Stomach (tissue), 9 donors: ENCODE measurements around the gene TSR1. TPM values are rescaled to one million over a fixed set of nuclear protein-coding genes. Genes with fewer than 3 reads are reported as not detected.
A peak's percentile ranks its signal among the peaks of the same experiment; 100 is the strongest.

ENCODE experiments used
- DNase-seq, 2 donors: peaks; one replicate each; pipeline versions ENCODE4 v3.0.0 to v3.0.0-alpha.2; 2013 to 2019
- H3K27ac ChIP-seq, 5 donors: fragments of 200-600 bp in 4 of 5; sonication (generic) in 4 of 5; one replicate each; pipeline ENCODE4 v1.5.1; 2013 to 2019; ENCODE audit warnings: mild to moderate bottlenecking in 1 of 5, moderate library complexity in 1 of 5
- H3K27me3 ChIP-seq, 3 donors: fragments of 200-600 bp; sonication (generic); one replicate each; pipeline ENCODE4 v1.5.1; 2017 to 2019; ENCODE audit warnings: mixed run types in 1 of 3
- H3K36me3 ChIP-seq, 4 donors: fragments of 200-600 bp; sonication (generic); 1 replicate in 3 of 4; 2 replicates in 1 of 4; pipeline ENCODE4 v1.5.1; 2016 to 2019
- H3K4me1 ChIP-seq, 4 donors: fragments of 200-600 bp; sonication (generic); one replicate each; pipeline ENCODE4 v1.5.1; 2016 to 2019
- H3K4me3 ChIP-seq, 4 donors: fragments of 200-600 bp; sonication (generic) in 3 of 4; one replicate each; pipeline ENCODE4 v1.5.1; 2016 to 2019; ENCODE audit warnings: mild to moderate bottlenecking in 1 of 4
- H3K9me3 ChIP-seq, 4 donors: fragments of 200-600 bp; sonication (generic); one replicate each; pipeline ENCODE4 v1.5.1; 2016 to 2019
- EP300 ChIP-seq: sonication (generic); formaldehyde crosslinking; IDR thresholded peaks from one replicate; pipeline ENCODE4 v1.6.1; 2017; ENCODE audit warnings: antibody characterized with exemption
- POLR2A ChIP-seq, 4 donors: fragments of 450-650 bp; IDR thresholded peaks; one replicate each; pipeline ENCODE4 v1.6.1; 2016; ENCODE audit warnings: antibody characterized with exemption in 4 of 4, control low read depth in 2 of 4, mild to moderate bottlenecking in 1 of 4, moderate library complexity in 1 of 4
- POLR2AphosphoS5 ChIP-seq, 3 donors: sonication (generic); formaldehyde crosslinking; IDR thresholded peaks; one replicate each; pipeline ENCODE4 v1.6.1; 2016; ENCODE audit warnings: antibody characterized with exemption in 3 of 3
- WGBS, 5 donors: extraction: QIAGEN DNeasy Blood & Tissue Kit in 3 of 5; methylation state at CpG; one replicate each; pipeline versions ENCODE4 v1.1.5 to v1.1.7; 2013 to 2018; 5-methylcytosine and 5-hydroxymethylcytosine counted together
- intact Hi-C: fragments of 100-400 bp; cut with DNase I; formaldehyde crosslinking; loops from one replicate; pipeline ENCODE4 v1.15.1; 2023; ENCODE audit warnings: low total_unique reads
- polyA plus RNA-seq, 3 donors: library from polyadenylated mRNA; stranded (reverse); fragments of 200-250 nt; gene quantifications; one replicate each; pipeline ENCODE4 v1.2.3, GENCODE V29; 2013
- total RNA-seq, 5 donors: library from RNA; depleted of rRNA; stranded (reverse); fragments of >200 nt; gene quantifications; one replicate each; pipeline versions ENCODE4 v1.1.0 to v1.2.3, GENCODE V29; 2014 to 2016
- TF ChIP-seq, protein P1 (sequence below), 7 experiments: fragments of 450-650 bp in 4 of 7; fragments of 200-600 bp in 3 of 7; sonication (generic) in 3 of 7; IDR thresholded peaks; one replicate each; pipeline ENCODE4 v1.5.1; 2016 to 2019; ENCODE audit warnings: antibody characterized with exemption in 7 of 7, control low read depth in 2 of 7, mild to moderate bottlenecking in 1 of 7
- donor health status: healthy with polysubstance abuse.
- donor health status: Bipolar disorder and iron deficiency.
- donor health status: healthy.

The TSR1 gene
- total and polyA plus RNA-seq, 8 donors, result 12.2 to 67.0 (median 22.9) TPM

DNA sequence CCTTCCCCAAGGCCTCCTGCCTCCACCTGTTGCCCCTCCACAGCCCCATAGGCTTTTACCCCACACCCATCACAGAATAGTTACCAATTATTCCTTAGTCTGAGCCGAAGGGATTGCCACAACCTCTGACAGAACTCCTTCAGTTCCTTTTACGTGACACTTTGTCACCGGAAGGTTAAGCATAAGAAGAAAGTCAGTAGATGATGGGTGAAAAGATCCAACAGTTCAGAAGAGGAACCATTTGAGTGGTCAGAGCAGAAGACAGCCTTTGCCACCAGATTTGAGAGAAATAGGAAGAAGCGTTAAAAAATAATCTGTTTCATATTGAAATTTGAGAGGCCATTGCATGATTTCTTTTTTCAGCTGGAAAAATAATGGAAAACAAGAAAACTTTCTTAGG, 31.3 kb downstream of the TSR1 start:
- Histone ChIP-seq H3K9me3 (no peaks in the 10 kb centered on the region), H3K4me1 (peaks cover 19 to 47% (median 36%) of the 10 kb centered on the region in 4 donors), H3K27me3 (no peaks in the 10 kb centered on the region), H3K36me3 (peaks cover 0 to 6% (median 5%) of the 10 kb centered on the region in 4 donors), H3K27ac (no peak overlapping the region), H3K4me3 (no peak overlapping the region)
- DNase-seq, result no peak
- 86 to 94% (median 92%) methylated on average over 4 of the region's 4 CpGs for WGBS, 5 donors
- intact Hi-C loops, result no loop called here
- TF ChIP-seq POLR2AphosphoS5 (IDR thresholded peaks at IDR 0.05) (no peak), POLR2A (IDR thresholded peaks at IDR 0.05) (no peak), EP300 (no peak)
- TF ChIP-seq, protein P1, sequence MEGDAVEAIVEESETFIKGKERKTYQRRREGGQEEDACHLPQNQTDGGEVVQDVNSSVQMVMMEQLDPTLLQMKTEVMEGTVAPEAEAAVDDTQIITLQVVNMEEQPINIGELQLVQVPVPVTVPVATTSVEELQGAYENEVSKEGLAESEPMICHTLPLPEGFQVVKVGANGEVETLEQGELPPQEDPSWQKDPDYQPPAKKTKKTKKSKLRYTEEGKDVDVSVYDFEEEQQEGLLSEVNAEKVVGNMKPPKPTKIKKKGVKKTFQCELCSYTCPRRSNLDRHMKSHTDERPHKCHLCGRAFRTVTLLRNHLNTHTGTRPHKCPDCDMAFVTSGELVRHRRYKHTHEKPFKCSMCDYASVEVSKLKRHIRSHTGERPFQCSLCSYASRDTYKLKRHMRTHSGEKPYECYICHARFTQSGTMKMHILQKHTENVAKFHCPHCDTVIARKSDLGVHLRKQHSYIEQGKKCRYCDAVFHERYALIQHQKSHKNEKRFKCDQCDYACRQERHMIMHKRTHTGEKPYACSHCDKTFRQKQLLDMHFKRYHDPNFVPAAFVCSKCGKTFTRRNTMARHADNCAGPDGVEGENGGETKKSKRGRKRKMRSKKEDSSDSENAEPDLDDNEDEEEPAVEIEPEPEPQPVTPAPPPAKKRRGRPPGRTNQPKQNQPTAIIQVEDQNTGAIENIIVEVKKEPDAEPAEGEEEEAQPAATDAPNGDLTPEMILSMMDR (IDR thresholded peaks at IDR 0.05), result no peak

DNA sequence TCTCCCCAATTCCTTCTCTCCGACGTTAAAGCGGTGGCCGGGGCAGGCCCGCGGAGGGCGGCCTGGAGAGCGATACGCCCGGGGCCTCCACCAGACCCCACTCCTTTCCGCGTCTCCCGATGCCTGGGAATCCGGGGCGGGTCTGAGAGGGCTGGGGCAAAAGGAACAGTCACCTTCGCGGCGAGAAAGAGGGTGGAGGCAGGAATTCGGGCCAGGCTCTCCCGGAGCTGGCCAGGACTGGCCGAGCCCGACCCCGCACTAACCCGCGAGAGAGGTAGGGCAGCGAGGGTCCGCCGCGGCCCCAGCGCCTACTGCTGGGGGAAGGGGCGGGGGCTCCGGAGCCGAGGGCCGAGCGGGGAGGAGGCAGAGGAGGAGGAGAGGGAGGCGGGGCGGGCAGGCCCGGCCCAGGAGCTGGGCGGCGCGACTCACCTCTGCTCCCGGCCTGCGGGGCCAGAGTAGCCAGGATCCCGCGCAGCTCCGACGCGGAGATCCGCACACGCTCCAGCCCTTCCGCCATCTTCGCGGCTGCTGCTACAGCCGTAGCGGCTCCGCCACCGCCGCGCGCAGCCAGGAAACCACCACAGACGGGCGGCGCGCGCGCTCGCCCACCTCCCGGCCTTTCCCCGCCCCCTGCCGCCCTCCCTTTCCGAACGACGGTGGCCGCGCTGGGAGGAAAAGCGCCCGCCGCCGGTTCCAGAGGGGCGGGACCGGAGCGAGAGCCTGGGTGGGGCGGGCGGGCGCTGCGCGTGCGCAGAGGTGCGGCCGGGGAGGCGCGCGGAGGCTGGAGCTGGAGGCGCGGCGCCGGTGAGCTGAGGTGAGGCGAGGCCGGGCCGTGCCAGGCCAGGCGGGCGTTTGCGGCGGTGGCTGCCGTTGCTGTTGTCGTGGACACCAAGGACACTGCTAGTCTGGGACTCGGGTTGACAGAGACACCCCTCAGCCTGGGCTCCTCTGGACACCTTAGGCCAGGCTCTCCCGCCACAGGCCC, 32.8 kb downstream of the TSR1 start, which contains the start of the genes SMG6 and SRR:
Gene SMG6 (minus strand): TSS at position 582 of the 985 bp plus-strand sequence. CDS start 65 bp downstream, at position 517.
Gene SRR (plus strand): TSS at position 747 of the 985 bp plus-strand sequence. CDS start 11,611 bp downstream, outside the sequence.
- 0 to 1% (median 0%) methylated on average over 36 to 107 of the region's 108 CpGs for WGBS, 5 donors
- intact Hi-C loops, result no loop called here

DNA sequence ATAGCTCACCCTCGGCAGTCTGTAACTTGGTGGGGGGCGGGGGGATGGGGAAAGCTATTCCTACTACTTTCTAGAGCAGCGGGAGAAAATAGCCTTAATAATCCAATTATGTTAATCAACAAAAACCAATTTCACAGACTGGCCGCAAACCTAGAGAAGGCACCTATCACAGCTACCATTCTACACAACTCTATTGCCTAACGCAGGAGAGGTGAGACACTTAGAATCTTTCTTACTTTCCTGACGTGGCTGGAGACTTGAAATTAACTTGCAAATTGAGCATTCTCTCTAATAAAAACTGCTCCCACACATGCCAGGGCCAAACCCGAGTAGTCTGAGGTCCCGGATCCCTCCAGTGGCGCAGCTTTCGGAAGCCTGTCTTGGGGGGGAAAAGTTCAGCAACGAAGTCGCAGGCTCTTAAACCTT, 33.5 kb downstream of the TSR1 start:
- intact Hi-C loops, result no loop called here
- Histone ChIP-seq H3K27ac (peak overlapping the region; percentile 91 to 98 (median 95)), H3K27me3 (no peaks in the 10 kb centered on the region), H3K4me3 (peak overlapping the region; percentile 86 to 88 (median 87)), H3K4me1 (peaks cover 19 to 52% (median 31%) of the 10 kb centered on the region in 4 donors), H3K9me3 (no peaks in the 10 kb centered on the region), H3K36me3 (peaks cover 0 to 28% (median 25%) of the 10 kb centered on the region in 4 donors)
- DNase-seq, result no peak
- WGBS, 5 donors, result 1 to 3% (median 2%) methylated on average over 12 of the region's 12 CpGs
- TF ChIP-seq EP300 (no peak), POLR2AphosphoS5 (IDR thresholded peaks at IDR 0.05) (no peak), POLR2A (IDR thresholded peaks at IDR 0.05) (no peak)
- TF ChIP-seq, protein P1 (IDR thresholded peaks at IDR 0.05), result no peak

More for the DNA sequence above, 32.8 kb downstream of the TSR1 start, which contains the start of the genes SMG6 and SRR:
- TF ChIP-seq POLR2AphosphoS5 (IDR thresholded peaks at IDR 0.05) (peak; percentile 28 to 73 (median 71)), EP300 (no peak), POLR2A (IDR thresholded peaks at IDR 0.05) (no peak)
- TF ChIP-seq, protein P1 (IDR thresholded peaks at IDR 0.05), result no peak
- H3K4me3 ChIP-seq, result peak within 1 kb of the TSS; percentile 86 to 88 (median 87)
- H3K27me3 ChIP-seq, result no peaks in the 10 kb centered on the region
- peaks cover 19 to 47% (median 31%) of the 10 kb centered on the region in 4 donors for H3K4me1 ChIP-seq
- peak; percentile 94 to 97 for DNase-seq
- H3K9me3 ChIP-seq, result no peaks in the 10 kb centered on the region
- peak within 1 kb of the TSS; percentile 91 to 98 (median 95) for H3K27ac ChIP-seq
- H3K36me3 ChIP-seq, result peaks cover 0 to 20% (median 19%) of the 10 kb centered on the region in 4 donors

GRCh38 chr17:2299756-2300155, 36.5 kb downstream of the TSR1 start:
- Histone ChIP-seq H3K36me3 (peaks cover 15 to 57% (median 55%) of the 10 kb centered on the region in 4 donors), H3K27ac (no peak overlapping the region), H3K27me3 (no peaks in the 10 kb centered on the region), H3K4me3 (no peak overlapping the region), H3K4me1 (peaks cover 19 to 50% (median 37%) of the 10 kb centered on the region in 4 donors), H3K9me3 (no peaks in the 10 kb centered on the region)
- TF ChIP-seq POLR2A (IDR thresholded peaks at IDR 0.05) (no peak), POLR2AphosphoS5 (IDR thresholded peaks at IDR 0.05) (no peak), EP300 (no peak)
- TF ChIP-seq, protein P1 (IDR thresholded peaks at IDR 0.05), result no peak
- 90 to 93% (median 91%) methylated on average over 22 of the region's 22 CpGs for WGBS, 5 donors
- intact Hi-C loops, result no loop called here
- no peak for DNase-seq
